HG03039 (cell line): ENCODE measurements around the gene GLP2R.
"Not testable (repeated sequence)": the region's sequence is repeated elsewhere in the genome, so short reads cannot be mapped to it uniquely, and the experiment has no call there.

Experiments used
- ATAC-seq: cut with Tn5 transposase; IDR thresholded peaks from one replicate; pipeline ENCODE4 v1.9.1; 2021; ENCODE audit warnings: mild to moderate bottlenecking, moderate library complexity; ENCODE audit not compliant: unreplicated experiment

GLP2R gene

GRCh38 chr17:9918352-9918751, 92.6 kb downstream of the GLP2R start:
- ATAC-seq, result no peak

GRCh38 chr17:9918804-9919352, 93.2 kb downstream of the GLP2R start:
- ATAC-seq, result no peak

- not testable (repeated sequence) for ATAC-seq
Measured at GRCh38 chr17:9921216-9921615, 95.5 kb downstream of the GLP2R start.

- no peak for ATAC-seq
Measured at GRCh38 chr17:9922012-9922848, 96.5 kb downstream of the GLP2R start.

GRCh38 chr17:9924735-9925191, 99.0 kb downstream of the GLP2R start:
- no peak for ATAC-seq

GRCh38 chr17:9925457-9925856, 99.7 kb downstream of the GLP2R start:
- no peak for ATAC-seq

- ATAC-seq, result no peak
Measured at GRCh38 chr17:9926150-9926804, 100.6 kb downstream of the GLP2R start.

- ATAC-seq, result no peak
Measured at GRCh38 chr17:9928601-9929333, 103.0 kb downstream of the GLP2R start.

GRCh38 chr17:9929871-9930270, 104.1 kb downstream of the GLP2R start:
- ATAC-seq, result no peak

GRCh38 chr17:9931144-9931741, 105.5 kb downstream of the GLP2R start:
- no peak for ATAC-seq

- no peak for ATAC-seq
Measured at GRCh38 chr17:9932491-9932890, 106.8 kb downstream of the GLP2R start.

GRCh38 chr17:9934331-9934730, 108.6 kb downstream of the GLP2R start:
- ATAC-seq, result no peak

- ATAC-seq, result no peak
Measured at GRCh38 chr17:9935408-9935807, 109.7 kb downstream of the GLP2R start.

GRCh38 chr17:9936095-9936494, 110.4 kb downstream of the GLP2R start:
- ATAC-seq, result no peak

- ATAC-seq, result no peak
Measured at GRCh38 chr17:9937241-9937761, 111.6 kb downstream of the GLP2R start.

- no peak for ATAC-seq
Measured at GRCh38 chr17:9937901-9938300, 112.2 kb downstream of the GLP2R start.

GRCh38 chr17:9938764-9939163, 113.0 kb downstream of the GLP2R start:
- ATAC-seq, result no peak

GRCh38 chr17:9940841-9941240, 115.1 kb downstream of the GLP2R start:
- no peak for ATAC-seq

GRCh38 chr17:9941305-9941704, 115.6 kb downstream of the GLP2R start:
- no peak for ATAC-seq
